GM12801 (cell line): ENCODE data around the gene SCAMP3.

Experiments used
- CTCF ChIP-seq: IDR thresholded peaks from one replicate; pipeline ENCODE4 v1.5.1; 2011; ENCODE audit warnings: control low read depth; ENCODE audit not compliant: insufficient read length; ENCODE audit errors: extremely low read depth

SCAMP3 gene

GRCh38 chr1:155208541-155209311, 53.4 kb downstream of the SCAMP3 start, which contains the start of gene MTX1:
Gene MTX1, plus strand, starts transcription at chr1:155208695. Its CDS starts 110 bp downstream, at chr1:155208805.
- TF ChIP-seq CTCF: no peak

GRCh38 chr1:155207806-155208540, 54.2 kb downstream of the SCAMP3 start, which contains the start of gene THBS3:
Gene THBS3, minus strand, starts transcription at chr1:155207897. Its CDS starts 21 bp downstream, at chr1:155207876.
- no peak for TF ChIP-seq CTCF

- peak; percentile 30 for TF ChIP-seq CTCF
Measured at GRCh38 chr1:155206891-155207805, 55.0 kb downstream of the SCAMP3 start.
